ENCODE data around the gene OGDHL. TPM values are rescaled to one million over a fixed set of nuclear protein-coding genes. Genes with fewer than 3 reads are reported as not detected.

Gene OGDHL
- total RNA-seq, 1 donor from 2014 or later, result not detected

DNA sequence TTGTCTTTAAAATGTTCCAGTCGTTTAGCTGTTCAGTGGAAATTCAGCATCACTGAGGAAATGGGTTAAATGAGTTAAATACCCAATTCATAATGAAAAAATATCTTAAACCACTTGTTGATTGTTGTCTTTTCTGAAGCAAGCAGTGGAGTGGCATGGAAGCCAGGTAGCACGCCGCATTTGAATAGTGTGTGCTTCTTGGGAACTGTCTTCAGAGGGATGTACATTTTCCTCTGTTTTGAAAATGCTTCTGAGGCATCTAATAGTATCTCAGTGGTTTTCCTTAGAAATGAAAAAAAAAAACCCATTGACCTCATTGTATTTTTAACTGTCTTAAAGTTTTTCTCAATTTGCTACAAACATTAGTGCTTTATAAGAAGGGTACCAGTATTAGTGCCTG is 54.5 kb downstream of the OGDHL start:
- Histone ChIP-seq H3K27me3 (no peaks in the 10 kb centered on the region), H3K27ac (no peak overlapping the region), H3K4me3 (no peak overlapping the region), H3K4me1 (no peaks in the 10 kb centered on the region), H3K36me3 (no peaks in the 10 kb centered on the region), H3K9me3 (no peaks in the 10 kb centered on the region)
- intact Hi-C loops (cut with DNase I), result no loop called here
- TF ChIP-seq, protein P1, sequence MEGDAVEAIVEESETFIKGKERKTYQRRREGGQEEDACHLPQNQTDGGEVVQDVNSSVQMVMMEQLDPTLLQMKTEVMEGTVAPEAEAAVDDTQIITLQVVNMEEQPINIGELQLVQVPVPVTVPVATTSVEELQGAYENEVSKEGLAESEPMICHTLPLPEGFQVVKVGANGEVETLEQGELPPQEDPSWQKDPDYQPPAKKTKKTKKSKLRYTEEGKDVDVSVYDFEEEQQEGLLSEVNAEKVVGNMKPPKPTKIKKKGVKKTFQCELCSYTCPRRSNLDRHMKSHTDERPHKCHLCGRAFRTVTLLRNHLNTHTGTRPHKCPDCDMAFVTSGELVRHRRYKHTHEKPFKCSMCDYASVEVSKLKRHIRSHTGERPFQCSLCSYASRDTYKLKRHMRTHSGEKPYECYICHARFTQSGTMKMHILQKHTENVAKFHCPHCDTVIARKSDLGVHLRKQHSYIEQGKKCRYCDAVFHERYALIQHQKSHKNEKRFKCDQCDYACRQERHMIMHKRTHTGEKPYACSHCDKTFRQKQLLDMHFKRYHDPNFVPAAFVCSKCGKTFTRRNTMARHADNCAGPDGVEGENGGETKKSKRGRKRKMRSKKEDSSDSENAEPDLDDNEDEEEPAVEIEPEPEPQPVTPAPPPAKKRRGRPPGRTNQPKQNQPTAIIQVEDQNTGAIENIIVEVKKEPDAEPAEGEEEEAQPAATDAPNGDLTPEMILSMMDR (IDR thresholded peaks at IDR 0.05), result no peak
- no peak for DNase-seq (ENCODE audit: low spot score in 2 of 2)

DNA sequence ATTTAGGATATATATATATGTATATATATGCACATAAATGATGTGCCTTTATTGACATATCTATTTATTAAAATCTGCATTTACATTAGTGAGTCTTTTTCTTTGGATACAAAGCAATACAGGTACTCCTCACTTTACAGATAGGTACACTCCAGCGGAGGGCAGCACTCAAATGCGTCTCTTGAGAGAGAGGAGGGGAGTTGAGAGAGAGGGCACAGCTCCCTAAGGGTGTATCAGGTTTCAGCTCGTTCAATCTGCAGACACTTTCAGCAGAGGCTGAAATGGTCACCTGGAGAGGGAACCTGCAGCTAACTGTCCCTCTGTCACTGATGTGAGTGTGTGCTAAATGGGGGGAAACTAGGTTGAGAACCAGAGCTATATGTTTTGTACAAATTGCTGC is 61.1 kb downstream of the OGDHL start:
- Histone ChIP-seq H3K27ac (no peak overlapping the region), H3K36me3 (no peaks in the 10 kb centered on the region), H3K4me1 (no peaks in the 10 kb centered on the region), H3K9me3 (no peaks in the 10 kb centered on the region), H3K27me3 (no peaks in the 10 kb centered on the region), H3K4me3 (no peak overlapping the region)
- intact Hi-C loops (cut with DNase I), result no loop called here
- TF ChIP-seq, protein P1 (IDR thresholded peaks at IDR 0.05), result no peak
- DNase-seq (ENCODE audit: low spot score in 2 of 2), result no peak

DNA sequence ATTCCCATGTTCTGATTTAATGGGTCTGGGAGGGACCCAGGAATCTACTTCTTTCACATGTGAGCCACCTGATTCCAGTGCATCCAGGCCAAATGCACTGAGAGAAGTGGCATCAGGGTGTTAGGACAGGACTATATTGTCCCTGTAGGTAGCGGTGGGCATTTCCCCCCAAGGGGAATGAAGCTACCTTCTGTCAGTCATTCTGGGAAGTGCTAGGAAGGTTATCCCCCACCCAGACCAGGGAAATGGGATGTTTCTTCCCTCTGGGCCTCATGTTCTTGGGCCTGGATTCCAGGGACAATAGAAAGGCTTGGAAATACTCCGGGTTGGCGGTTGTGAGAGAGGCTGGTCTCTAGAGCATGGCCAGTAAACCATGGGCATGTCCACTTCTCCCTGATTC is 61.9 kb downstream of the OGDHL start:
- TF ChIP-seq, protein P1 (IDR thresholded peaks at IDR 0.05), result no peak
- no peaks in the 10 kb centered on the region for H3K9me3 ChIP-seq
- H3K36me3 ChIP-seq, result no peaks in the 10 kb centered on the region
- intact Hi-C loops (cut with DNase I), result no loop called here
- no peaks in the 10 kb centered on the region for H3K4me1 ChIP-seq
- H3K27ac ChIP-seq, result no peak overlapping the region
- no peak overlapping the region for H3K4me3 ChIP-seq
- no peak for DNase-seq (ENCODE audit: low spot score in 2 of 2)
- no peaks in the 10 kb centered on the region for H3K27me3 ChIP-seq

- no peaks in the 10 kb centered on the region for H3K27me3 ChIP-seq
- TF ChIP-seq, protein P1 (IDR thresholded peaks at IDR 0.05), result no peak
These were observed 63.4 kb downstream of the OGDHL start for GRCh38 chr10:49698679-49699078.

GRCh38 chr10:49696311-49696710 is 65.8 kb downstream of the OGDHL start:
- intact Hi-C loops (cut with DNase I), result no loop called here
- H3K9me3 ChIP-seq, result no peaks in the 10 kb centered on the region

More at GRCh38 chr10:49698679-49699078, 63.4 kb downstream of the OGDHL start:
- intact Hi-C loops (cut with DNase I), result no loop called here
- Histone ChIP-seq H3K9me3 (no peaks in the 10 kb centered on the region), H3K4me1 (no peaks in the 10 kb centered on the region), H3K36me3 (no peaks in the 10 kb centered on the region), H3K4me3 (no peak overlapping the region), H3K27ac (no peak overlapping the region)
- DNase-seq (ENCODE audit: low spot score in 2 of 2), result no peak

More at GRCh38 chr10:49696311-49696710, 65.8 kb downstream of the OGDHL start:
- H3K27ac ChIP-seq, result no peak overlapping the region
- no peak overlapping the region for H3K4me3 ChIP-seq
- DNase-seq (ENCODE audit: low spot score in 2 of 2), result no peak
- H3K4me1 ChIP-seq, result no peaks in the 10 kb centered on the region
- no peaks in the 10 kb centered on the region for H3K27me3 ChIP-seq
- H3K36me3 ChIP-seq, result no peaks in the 10 kb centered on the region
- TF ChIP-seq, protein P1 (IDR thresholded peaks at IDR 0.05), result no peak
